Thymus (tissue), 11 donors: ENCODE data around the gene VPS13D. TPM values are rescaled to one million over a fixed set of nuclear protein-coding genes. Genes with fewer than 3 reads are reported as not detected.

Experiments used
- DNase-seq, 9 donors: peaks; one replicate each; pipeline ENCODE4 v3.0.0-alpha.2; 2013; ENCODE audit warnings: low spot score in 9 of 9, low read depth in 6 of 9, missing footprints in 1 of 9
- H3K27ac ChIP-seq, 2 donors: one replicate each; pipeline ENCODE4 v1.5.1; 2013; ENCODE audit warnings: control low read depth in 1 of 2, low read depth in 1 of 2, low read length in 1 of 2, mild to moderate bottlenecking in 1 of 2, moderate library complexity in 1 of 2
- H3K27me3 ChIP-seq, 2 donors: one replicate each; pipeline ENCODE4 v1.5.1; 2013; ENCODE audit warnings: low read length in 1 of 2; ENCODE audit not compliant: control insufficient read depth in 2 of 2, insufficient read depth in 1 of 2
- H3K36me3 ChIP-seq, 2 donors: one replicate each; pipeline ENCODE4 v1.5.1; 2013; ENCODE audit warnings: low read length in 1 of 2, mild to moderate bottlenecking in 1 of 2, moderate library complexity in 1 of 2; ENCODE audit not compliant: control insufficient read depth in 2 of 2, insufficient read depth in 2 of 2
- H3K4me1 ChIP-seq, 2 donors: one replicate each; pipeline ENCODE4 v1.5.1; 2013; ENCODE audit warnings: low read length in 2 of 2; ENCODE audit not compliant: control insufficient read depth in 2 of 2, insufficient read depth in 2 of 2
- H3K4me3 ChIP-seq, 2 donors: one replicate each; pipeline ENCODE4 v1.5.1; 2013; ENCODE audit warnings: low read length in 2 of 2, control low read depth in 1 of 2, mild to moderate bottlenecking in 1 of 2
- H3K9me3 ChIP-seq, 2 donors: one replicate each; pipeline ENCODE4 v1.5.1; 2013; ENCODE audit warnings: low read length in 1 of 2, mild to moderate bottlenecking in 1 of 2; ENCODE audit not compliant: control insufficient read depth in 2 of 2, insufficient read depth in 1 of 2
- WGBS: extraction: QIAGEN DNeasy Blood & Tissue Kit; methylation state at CpG from one replicate; pipeline ENCODE4 v1.1.7; 2013; 5-methylcytosine and 5-hydroxymethylcytosine counted together
- polyA plus RNA-seq: library from polyadenylated mRNA; stranded (reverse); fragments of 200-250 nt; gene quantifications from one replicate; pipeline ENCODE4 v1.2.3, GENCODE V29; 2013
- total RNA-seq: library from RNA; stranded (reverse); fragments of 120-200 nt; gene quantifications from one replicate; pipeline ENCODE4 v1.2.4, GENCODE V29; 2013
- donor health status: healthy.

The VPS13D gene
- total and polyA plus RNA-seq, 2 donors = 10.2 to 21.7 TPM

DNA sequence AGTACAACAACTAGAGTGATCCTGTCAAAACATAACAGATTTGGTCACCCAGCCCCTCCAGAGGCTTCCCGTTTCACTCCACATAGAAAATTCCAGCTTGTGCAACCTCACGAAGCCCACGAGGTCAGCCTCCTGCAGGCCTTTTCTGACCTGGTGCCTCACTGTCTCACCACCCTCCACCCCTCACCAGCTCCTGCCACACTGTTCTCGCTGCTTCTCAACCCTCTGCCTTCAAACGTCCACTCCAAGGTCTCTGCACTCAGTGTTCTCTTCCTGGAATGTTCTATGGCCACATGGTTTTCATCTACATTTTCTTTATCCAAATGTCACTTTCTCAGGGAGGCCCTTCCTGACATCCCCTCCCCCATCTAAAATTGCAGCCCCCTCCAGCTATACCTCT lies 209.2 kb downstream of the VPS13D start:
- DNase-seq = no peak
- H3K9me3 ChIP-seq = no peaks in the 10 kb centered on the region
- H3K36me3 ChIP-seq = peaks cover 0 to 4% of the 10 kb centered on the region in 2 donors
- H3K27me3 ChIP-seq = no peaks in the 10 kb centered on the region
- H3K4me3 ChIP-seq = no peak overlapping the region
- WGBS = 94% methylated on average over 5 of the region's 5 CpGs
- H3K27ac ChIP-seq = peak overlapping the region; percentile 48 to 55
- H3K4me1 ChIP-seq = peaks cover 27 to 56% of the 10 kb centered on the region in 2 donors

DNA sequence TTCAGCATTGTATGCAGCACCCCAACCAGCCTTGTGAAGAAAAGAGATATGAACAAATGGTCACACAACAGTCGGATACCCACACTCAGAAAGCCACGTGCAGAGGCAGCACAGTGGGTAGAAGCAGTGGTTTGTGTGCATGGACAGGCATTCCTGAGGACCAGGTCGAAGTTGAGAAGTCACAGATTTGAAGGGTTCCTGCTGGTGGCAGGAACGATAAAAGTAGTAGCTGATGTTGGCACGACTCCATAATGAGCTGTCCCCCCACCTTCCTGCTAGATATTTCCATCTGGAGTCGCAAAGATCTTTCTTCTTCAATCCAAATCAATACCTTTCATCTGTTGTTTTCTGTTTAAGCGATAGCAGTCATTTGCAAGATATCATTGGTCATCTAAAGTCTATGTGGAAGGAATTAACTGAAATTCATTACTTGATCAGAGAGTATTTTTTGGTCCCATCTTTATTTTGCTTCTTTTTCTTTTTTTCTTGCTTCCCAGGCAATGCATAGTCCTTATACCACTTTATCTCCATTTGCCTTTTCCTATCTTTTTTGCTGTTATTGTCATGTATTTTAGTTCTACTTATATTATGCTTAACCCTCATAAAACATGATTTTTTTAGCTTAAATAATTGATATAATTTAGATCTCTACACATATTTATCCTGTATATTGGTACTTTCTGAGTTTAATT lies 211.7 kb downstream of the VPS13D start:
- H3K36me3 ChIP-seq = peaks cover 0 to 4% of the 10 kb centered on the region in 2 donors
- no peak overlapping the region for H3K27ac ChIP-seq
- 93% methylated on average over 7 of the region's 7 CpGs for WGBS
- no peak overlapping the region for H3K4me3 ChIP-seq
- H3K4me1 ChIP-seq = peaks cover 16 to 35% of the 10 kb centered on the region in 2 donors
- no peaks in the 10 kb centered on the region for H3K27me3 ChIP-seq
- H3K9me3 ChIP-seq = no peaks in the 10 kb centered on the region
- no peak for DNase-seq

- Histone ChIP-seq H3K27ac (no peak overlapping the region), H3K36me3 (peaks cover 0 to 4% of the 10 kb centered on the region in 2 donors), H3K27me3 (no peaks in the 10 kb centered on the region), H3K9me3 (no peaks in the 10 kb centered on the region), H3K4me3 (no peak overlapping the region), H3K4me1 (peaks cover 15 to 30% of the 10 kb centered on the region in 2 donors)
- WGBS = 95% methylated on average over 1 of the region's 1 CpG
- no peak for DNase-seq
Observed at GRCh38 chr1:12442217-12442616, 212.4 kb downstream of the VPS13D start.

DNA sequence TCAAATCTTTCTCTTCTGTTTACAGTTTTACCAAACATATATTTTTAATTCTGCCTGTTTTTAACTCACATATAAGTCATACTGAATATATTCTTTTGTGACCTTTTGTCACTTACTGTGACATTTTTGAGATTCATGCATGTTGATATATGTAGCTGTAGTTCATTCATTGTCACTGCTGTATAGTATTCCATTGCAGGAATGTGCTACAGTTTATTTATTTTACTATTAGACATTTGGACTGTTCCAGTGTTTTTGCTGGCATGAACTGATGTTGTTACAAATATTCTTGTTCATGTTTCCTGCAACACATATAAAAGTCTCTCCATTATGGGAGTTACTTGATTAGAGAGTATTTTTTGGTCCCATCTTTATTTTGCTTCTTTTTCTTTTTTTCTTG lies 213.3 kb downstream of the VPS13D start:
- Histone ChIP-seq H3K27ac (no peak overlapping the region), H3K4me3 (no peak overlapping the region), H3K9me3 (no peaks in the 10 kb centered on the region), H3K4me1 (peaks cover 12 to 26% of the 10 kb centered on the region in 2 donors), H3K27me3 (no peaks in the 10 kb centered on the region), H3K36me3 (peaks cover 0 to 4% of the 10 kb centered on the region in 2 donors)
- no peak for DNase-seq

GRCh38 chr1:12444329-12444841 lies 214.6 kb downstream of the VPS13D start:
- H3K9me3 ChIP-seq = no peaks in the 10 kb centered on the region
- peaks cover 14 to 26% of the 10 kb centered on the region in 2 donors for H3K4me1 ChIP-seq
- no peaks in the 10 kb centered on the region for H3K27me3 ChIP-seq
- H3K36me3 ChIP-seq = no peaks in the 10 kb centered on the region
- H3K27ac ChIP-seq = no peak overlapping the region
- no peak for DNase-seq
- H3K4me3 ChIP-seq = no peak overlapping the region
- WGBS = 97% methylated on average over 4 of the region's 4 CpGs

GRCh38 chr1:12445257-12445656 lies 215.4 kb downstream of the VPS13D start:
- no peak overlapping the region for H3K4me3 ChIP-seq
- no peak overlapping the region for H3K27ac ChIP-seq
- H3K27me3 ChIP-seq = no peaks in the 10 kb centered on the region
- WGBS = 96% methylated on average over 3 of the region's 3 CpGs
- no peaks in the 10 kb centered on the region for H3K36me3 ChIP-seq
- no peak for DNase-seq
- peaks cover 18 to 26% of the 10 kb centered on the region in 2 donors for H3K4me1 ChIP-seq
- H3K9me3 ChIP-seq = no peaks in the 10 kb centered on the region

- peaks cover 24 to 35% of the 10 kb centered on the region in 2 donors for H3K4me1 ChIP-seq
- WGBS = 96% methylated on average over 2 of the region's 2 CpGs
- no peak overlapping the region for H3K4me3 ChIP-seq
- H3K36me3 ChIP-seq = peaks cover 0 to 2% of the 10 kb centered on the region in 2 donors
- no peak overlapping the region for H3K27ac ChIP-seq
- no peaks in the 10 kb centered on the region for H3K27me3 ChIP-seq
- H3K9me3 ChIP-seq = no peaks in the 10 kb centered on the region
- DNase-seq = no peak
Observed at GRCh38 chr1:12446593-12446992, 216.8 kb downstream of the VPS13D start.

- Histone ChIP-seq H3K36me3 (peaks cover 0 to 2% of the 10 kb centered on the region in 2 donors), H3K27ac (no peak overlapping the region), H3K27me3 (no peaks in the 10 kb centered on the region), H3K4me3 (no peak overlapping the region), H3K4me1 (peaks cover 26 to 40% of the 10 kb centered on the region in 2 donors), H3K9me3 (no peaks in the 10 kb centered on the region)
- 93% methylated on average over 3 of the region's 3 CpGs for WGBS
- no peak for DNase-seq
Observed at GRCh38 chr1:12447307-12447706, 217.5 kb downstream of the VPS13D start.

DNA sequence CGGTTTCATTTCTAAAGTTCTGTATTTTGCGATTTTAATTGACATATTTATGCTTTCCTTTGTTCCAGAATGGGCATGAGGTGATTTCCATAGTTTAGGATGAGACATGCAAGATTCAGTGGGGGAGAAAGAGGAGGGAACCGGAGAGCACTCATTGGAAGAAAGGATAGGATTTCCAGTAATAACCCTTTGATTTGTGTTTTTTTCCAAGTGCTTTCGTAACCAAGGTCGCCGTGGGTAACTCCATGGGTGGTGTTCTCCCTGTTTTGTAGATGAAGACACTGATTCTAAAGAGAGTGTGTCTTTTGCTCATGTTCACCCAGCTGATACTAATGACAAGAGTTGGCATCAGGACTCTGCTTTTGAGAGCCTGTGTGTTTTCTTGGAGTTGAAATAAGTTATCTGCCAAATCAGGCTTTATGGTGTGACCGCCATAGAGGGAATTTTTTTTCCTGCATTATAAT lies 218.1 kb downstream of the VPS13D start:
- 92% methylated on average over 7 of the region's 7 CpGs for WGBS

More for the DNA sequence above, 218.1 kb downstream of the VPS13D start:
- Histone ChIP-seq H3K27me3 (no peaks in the 10 kb centered on the region), H3K36me3 (peaks cover 0 to 2% of the 10 kb centered on the region in 2 donors), H3K27ac (peak overlapping the region; percentile 32 to 36), H3K4me3 (no peak overlapping the region), H3K9me3 (no peaks in the 10 kb centered on the region), H3K4me1 (peaks cover 30 to 43% of the 10 kb centered on the region in 2 donors)
- DNase-seq = no peak
